H1 (cell line): ENCODE measurements around the gene MRPL11.

ENCODE experiments used
- CTCF ChIP-seq, 3 experiments: IDR thresholded peaks; 1 replicate in 2 of 3; 2 replicates in 1 of 3; pipeline versions ENCODE4 v1.5.1 to v1.6.1; 2011; ENCODE audit warnings: low read length in 3 of 3, mild to moderate bottlenecking in 3 of 3, inconsistent platforms in 2 of 3, low read depth in 1 of 3, moderate library complexity in 1 of 3; ENCODE audit not compliant: insufficient read depth in 1 of 3; ENCODE audit errors: control extremely low read depth in 1 of 3
- JUN ChIP-seq: IDR thresholded peaks from 2 replicates; pipeline ENCODE4 v1.6.1; 2011; ENCODE audit warnings: low read depth, mild to moderate bottlenecking, improper control_type of control experiment, low read length
- KDM4A ChIP-seq: IDR thresholded peaks from one replicate; pipeline ENCODE4 v1.7.1; 2012; ENCODE audit warnings: low read depth, mild to moderate bottlenecking, moderate library complexity, low read length, inconsistent platforms; ENCODE audit not compliant: severe bottlenecking
- MAFK ChIP-seq: IDR thresholded peaks from 2 replicates; pipeline ENCODE4 v1.6.1; 2012; ENCODE audit warnings: low read depth, mild to moderate bottlenecking, improper control_type of control experiment, low read length
- NRF1 ChIP-seq: IDR thresholded peaks from 2 replicates; pipeline ENCODE4 v1.6.1; 2011; ENCODE audit warnings: mild to moderate bottlenecking, low read depth, low read length, improper control_type of control experiment
- POLR2A ChIP-seq, 2 experiments: IDR thresholded peaks; 1 replicate in 1 of 2; 2 replicates in 1 of 2; pipeline ENCODE4 v1.6.1; 2011; ENCODE audit warnings: low read depth in 2 of 2, low read length in 2 of 2, mild to moderate bottlenecking in 2 of 2; ENCODE audit errors: control extremely low read depth in 1 of 2

- TF ChIP-seq MAFK: no peak
- TF ChIP-seq CTCF (IDR thresholded peaks at IDR 0.05; ENCODE audit: control extremely low read depth in 1 of 3, insufficient read depth in 1 of 3, low read depth in 1 of 3, low read length in 3 of 3): peak; percentile 72 to 92 (median 77)
- TF ChIP-seq POLR2A (IDR thresholded peaks at IDR 0.05; ENCODE audit: control extremely low read depth in 1 of 2, low read depth in 2 of 2, low read length in 2 of 2): peak; percentile 73 to 74
- TF ChIP-seq KDM4A: peak; percentile 35
- TF ChIP-seq NRF1: no peak
- no peak for TF ChIP-seq JUN
These were observed at the start of gene MRPL11 for GRCh38 chr11:66438504-66439466.
